OCI-M2 (cell line): ENCODE data around the gene PIN4.
A peak's percentile ranks its signal among the peaks of the same experiment; 100 is the strongest.
"Not testable (repeated sequence)": the region's sequence is repeated elsewhere in the genome, so short reads cannot be mapped to it uniquely, and the experiment has no call there.

ENCODE experiments used
- DNase-seq: peaks from one replicate; lab custom pipeline; 2025; ENCODE audit not compliant: unreplicated experiment; lab: John Stamatoyannopoulos, UW

The PIN4 gene

DNA sequence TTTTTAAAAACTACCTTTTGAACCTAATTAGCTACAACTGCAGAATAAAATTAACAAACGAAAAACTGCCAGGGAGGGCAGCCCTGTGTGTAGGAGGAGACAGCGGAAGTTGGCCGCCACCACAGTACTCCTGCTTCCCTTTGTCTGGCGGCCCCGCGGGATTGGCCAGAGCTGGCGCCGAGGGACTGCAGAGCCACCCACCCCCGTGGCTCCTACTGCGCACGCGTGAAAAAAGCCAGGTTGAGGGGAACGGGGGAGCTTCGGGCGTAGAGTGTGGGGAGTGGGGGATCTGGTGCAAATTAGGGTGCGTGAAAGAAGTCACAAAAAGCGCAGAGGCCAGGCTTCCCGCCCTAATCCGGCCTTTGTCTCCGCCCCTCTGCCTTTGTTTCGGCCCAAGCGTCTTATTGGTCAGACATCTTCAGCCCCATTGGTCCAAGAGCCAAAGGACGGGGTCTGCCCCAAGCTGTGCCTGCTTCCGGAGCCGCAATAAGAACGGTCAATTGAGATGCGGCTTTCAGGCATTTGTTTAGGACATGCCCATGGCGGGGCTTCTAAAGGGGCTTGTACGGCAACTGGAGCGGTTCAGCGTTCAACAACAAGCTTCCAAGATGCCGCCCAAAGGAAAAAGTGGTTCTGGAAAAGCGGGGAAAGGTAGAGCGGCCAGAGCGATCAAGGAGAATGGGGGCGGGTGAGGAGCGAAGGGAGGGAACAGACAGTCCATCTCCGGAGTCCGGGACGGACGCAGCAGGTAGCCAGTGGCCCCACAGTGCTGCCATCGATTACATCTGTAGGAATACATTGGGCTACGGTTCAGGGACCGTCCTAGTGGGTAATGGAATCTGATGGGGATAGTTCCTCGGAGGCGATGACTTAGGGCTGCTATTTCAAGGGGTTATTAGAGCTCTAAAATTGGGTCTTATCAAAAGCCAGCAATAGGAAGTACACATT lies at the start of gene PIN4:
PIN4 (plus strand) TSS at position 580 of the 948 bp plus-strand sequence; CDS start at position 609, 29 bp downstream.
- DNase-seq = peak; percentile 28

DNA sequence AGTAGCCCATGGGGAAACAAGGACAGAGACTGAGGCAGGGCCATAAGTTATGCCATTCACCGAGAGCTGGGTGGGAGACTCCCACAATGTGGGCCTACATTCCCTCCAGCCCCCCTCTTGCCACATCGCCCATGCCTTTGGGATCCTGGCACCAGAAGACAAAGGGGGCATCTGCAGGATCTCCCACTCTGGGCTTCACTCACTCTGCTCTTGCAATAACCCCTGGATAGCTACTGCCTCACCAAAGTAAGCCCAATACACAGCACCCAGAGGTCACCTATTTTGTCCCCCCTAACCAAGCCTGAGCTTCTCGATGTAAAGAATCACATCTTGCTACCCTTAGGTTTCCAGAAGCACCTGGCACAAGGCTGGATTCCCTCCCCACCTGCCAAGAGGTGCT lies 49.1 kb upstream of the PIN4 start:
- DNase-seq = no peak

DNA sequence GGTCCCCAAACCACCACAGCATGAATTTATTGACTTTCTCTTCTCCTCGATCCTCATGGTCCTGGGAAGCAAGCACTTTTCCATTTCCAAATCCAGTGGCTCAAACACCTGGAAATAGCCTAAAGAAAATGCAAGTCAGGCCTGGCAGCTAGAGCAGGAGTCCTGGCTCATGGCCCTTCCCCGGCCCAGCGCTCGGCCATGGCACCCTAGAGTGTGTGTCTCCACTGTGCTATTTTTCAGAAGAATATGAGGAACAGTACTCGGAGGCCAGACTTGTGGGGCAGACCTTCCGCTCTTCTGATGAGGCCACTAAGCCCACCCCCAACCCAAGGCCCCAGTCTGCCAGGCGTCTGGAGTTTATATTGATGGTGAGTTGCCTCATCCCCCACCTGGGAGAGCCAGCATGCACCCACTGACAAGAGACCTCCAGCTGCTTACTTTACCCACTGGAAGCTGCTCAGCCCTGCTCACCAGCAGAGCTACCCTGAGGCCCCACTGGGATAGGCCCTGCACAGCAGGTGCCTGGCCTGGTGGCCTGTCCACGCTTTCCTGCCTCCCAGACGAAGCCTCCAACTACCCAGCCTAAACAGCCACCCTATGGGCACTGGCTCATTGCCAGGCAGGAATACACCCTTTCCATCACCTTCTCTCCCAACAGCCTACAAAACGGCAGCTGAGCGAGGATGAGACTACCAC lies 47.6 kb upstream of the PIN4 start:
- no peak for DNase-seq

DNA sequence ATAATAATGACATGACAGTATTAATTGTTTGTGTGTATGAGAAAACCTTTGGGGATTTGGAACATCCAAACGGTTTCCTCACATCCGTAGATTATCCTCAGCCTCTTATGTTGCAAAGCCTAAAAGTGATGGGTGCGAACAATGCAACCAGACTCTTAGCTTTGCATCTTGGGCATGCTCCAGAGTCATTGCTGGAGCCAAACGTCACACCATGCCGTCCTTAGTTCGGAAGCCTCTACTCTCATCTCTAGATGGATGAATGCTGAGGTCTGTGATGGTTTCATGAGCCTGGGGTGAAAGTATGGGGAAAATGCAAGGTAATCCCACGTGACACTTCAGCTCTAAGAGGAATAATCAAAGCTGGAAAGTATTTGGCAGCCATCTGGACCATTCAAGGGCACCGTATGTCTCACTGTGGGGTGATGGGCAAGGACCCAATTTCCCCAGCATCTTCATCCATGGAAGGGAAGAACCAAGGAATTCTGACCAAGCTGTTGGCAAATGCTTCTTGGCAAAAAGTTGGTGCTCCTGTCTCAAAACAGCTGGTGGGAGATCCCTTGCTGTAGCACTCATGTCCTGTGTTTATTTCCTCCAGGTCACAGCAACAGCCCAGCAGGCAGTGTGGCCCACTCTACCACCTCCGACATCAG lies 43.6 kb upstream of the PIN4 start:
- no peak for DNase-seq

DNA sequence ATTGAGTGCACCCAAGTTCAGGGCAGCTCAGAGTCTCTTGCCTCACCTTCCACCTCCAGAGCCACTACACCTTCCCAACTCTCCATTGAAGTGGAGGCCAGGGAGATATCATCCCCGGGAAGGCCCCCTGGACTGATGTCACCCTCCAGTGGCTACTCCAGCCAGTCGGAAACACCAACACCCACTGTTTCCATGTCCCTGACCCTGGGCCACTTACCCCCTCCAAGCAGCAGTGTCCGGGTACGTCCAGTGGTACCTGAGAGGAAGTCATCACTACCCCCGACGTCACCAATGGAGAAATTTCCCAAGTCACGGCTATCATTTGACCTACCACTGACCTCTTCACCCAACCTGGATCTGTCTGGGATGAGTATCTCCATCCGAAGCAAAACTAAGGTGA lies 42.0 kb upstream of the PIN4 start:
- no peak for DNase-seq

DNA sequence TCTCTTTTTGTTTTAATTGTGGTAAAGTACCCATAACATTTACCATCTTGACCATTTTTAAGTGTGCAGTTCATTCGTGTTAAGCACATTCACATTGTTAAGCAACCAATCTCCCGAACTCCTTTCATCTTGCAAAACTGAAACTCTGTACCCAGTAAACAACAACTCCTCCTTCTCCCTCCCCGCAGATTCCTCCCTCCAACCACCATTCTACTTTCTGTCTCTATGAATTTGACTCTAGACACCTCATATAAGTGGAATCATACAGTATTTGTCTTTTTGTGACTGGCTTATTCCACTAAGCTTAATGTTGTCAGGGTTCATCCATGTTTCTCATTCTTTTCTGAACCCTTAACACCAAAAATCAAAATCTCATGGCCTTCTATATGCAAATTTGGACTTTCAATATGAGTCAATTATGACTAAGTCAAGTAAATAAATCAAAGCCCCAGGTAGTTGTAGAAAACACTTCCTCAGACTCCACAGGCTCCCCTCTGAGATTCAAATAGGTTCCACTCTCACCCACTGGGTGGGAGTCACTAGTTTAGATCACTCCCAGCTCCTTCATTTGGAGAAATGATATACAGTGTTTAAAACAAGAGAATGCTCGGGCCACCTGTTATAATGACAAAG lies 40.1 kb upstream of the PIN4 start:
- DNase-seq = no peak

DNA sequence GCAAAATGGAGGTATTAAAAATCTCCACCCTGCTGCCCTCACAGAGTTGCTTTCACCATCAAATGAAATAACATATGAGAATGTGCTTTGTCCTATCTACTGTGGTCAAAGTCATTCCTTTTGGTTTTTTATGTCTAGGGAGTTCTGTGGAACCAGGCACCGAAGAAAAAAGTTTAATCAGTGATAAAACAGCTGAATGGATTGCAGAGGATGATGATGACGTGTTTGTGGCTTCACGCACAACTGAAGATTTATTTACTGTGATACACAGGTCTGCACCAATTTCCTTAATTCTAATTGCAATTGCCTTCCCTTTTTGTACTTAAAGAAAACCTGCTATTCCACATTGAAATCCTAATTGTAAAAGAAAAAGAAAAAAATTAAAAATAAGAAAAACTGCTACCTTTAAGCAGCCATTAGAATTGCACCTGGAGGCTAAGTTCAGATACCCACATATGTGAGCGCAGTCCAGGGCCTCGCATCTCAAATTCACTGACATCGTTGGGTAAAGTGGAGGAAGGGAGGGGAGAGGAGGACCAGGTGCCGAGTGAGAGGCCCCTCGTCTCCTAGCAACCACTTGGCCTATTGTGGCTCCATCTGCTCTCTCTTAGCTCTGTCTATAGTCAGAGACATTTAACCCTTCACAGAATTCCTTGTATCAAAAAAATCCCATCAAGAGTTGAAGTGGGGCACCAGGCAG lies 39.3 kb upstream of the PIN4 start:
- DNase-seq = no peak

DNA sequence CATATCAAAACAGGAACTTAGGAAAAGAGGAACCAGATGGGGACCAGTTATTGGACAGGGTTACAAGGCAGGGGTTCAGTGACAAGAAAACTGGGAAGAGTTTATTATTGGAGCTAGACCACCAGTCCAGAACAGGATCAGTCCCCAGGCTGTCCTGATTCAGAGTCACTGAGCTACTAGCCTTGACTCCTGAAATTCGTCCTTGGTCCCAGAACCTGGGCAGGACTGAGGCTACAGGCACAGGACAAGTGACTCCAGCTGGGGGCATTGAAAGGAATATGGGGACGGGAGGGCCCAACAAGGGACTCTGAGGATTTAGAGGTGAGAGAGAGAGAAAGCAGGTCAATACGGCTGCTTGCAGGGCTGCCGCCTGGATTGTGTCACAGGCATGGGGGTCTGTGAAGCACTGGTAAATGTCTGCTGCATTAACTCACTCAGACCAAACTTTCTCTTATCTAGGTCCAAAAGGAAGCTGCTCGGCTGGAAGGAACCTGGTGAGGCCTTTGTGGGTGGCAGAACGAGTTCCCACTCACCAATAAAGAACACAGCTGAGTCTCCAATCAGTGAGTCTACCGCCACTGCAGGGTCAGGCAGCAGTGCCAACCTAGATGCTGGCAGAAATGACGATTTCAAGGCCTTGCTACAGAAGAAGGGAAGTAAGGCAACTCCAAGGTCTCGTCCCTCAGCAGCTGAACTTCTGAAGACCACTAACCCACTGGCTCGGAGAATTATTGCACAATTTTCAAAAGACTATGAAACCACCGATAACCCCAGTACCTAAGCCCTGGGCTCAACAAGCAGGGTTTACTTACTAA lies 38.6 kb upstream of the PIN4 start:
- DNase-seq = no peak

DNA sequence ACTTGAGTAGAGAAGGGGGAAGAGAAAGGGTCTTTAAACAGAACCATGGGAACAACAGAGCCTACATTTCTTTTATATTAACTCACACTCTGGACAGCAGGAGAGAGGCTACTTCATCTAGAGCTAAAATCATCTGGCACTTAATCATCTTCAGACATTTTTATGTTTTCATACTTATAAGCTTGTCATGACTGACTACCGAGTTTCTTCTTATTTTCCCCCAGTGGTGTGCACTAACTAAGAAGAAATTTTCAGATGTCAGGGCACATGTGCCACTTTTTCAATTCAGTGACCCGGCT lies 38.0 kb upstream of the PIN4 start:
- DNase-seq = no peak

DNA sequence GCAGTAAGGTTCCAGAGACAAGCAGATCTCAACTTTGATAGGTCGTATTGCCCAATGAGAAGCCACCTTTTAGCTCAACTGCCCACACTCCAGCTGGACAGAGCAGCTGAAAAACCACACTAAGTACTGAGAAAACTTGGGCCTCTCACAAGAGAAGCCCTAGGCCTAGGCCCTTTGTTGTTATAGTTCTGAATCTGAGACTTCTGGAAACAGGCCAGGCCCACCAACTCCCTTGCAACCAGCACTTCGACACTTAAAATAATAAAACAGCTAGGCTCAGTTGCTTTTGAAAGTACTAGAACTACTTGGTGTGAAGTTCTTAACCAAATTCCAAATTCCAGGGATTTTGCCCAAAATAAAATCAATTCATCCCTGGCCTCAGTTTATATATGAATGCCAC lies 36.4 kb upstream of the PIN4 start:
- DNase-seq = no peak

DNA sequence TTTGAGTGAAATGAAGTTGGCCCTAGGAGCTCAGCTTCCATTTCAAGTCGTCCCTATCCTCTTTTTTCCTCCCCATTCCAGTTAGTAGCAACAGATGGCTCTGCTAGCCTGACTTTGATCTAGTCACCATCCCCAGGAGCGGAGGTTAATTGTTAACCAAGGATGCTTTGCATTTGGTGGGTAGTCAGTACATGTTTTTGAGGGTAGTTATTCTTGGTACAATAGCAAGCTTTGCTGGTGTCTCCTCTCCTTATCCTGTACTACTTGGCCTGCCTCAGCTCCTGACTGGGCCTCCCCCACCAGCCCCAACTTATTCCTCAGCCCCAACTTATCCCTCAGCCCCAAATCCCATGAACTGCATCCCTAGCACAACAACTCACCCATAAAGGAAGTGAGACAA lies 35.0 kb upstream of the PIN4 start:
- no peak for DNase-seq

DNA sequence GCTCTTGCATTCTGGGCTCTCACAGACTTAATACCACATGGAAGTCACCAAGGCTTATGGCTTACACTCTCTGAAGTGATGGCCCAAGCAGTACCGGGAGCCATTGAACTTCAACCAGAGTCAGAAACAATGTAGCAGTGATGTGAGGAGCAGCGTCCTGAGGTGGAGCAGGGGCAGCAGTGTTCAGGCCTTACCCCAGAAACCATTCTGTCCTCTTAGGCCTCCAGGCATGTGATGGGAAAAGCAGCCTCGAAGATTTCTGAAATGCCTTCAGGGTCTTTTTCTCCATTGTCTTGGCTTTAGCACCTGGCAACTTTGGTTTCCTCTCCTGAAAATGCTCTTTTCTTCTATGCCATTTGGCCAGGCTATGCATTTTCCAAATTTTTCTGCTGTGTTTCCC lies 22.8 kb upstream of the PIN4 start:
- no peak for DNase-seq

DNA sequence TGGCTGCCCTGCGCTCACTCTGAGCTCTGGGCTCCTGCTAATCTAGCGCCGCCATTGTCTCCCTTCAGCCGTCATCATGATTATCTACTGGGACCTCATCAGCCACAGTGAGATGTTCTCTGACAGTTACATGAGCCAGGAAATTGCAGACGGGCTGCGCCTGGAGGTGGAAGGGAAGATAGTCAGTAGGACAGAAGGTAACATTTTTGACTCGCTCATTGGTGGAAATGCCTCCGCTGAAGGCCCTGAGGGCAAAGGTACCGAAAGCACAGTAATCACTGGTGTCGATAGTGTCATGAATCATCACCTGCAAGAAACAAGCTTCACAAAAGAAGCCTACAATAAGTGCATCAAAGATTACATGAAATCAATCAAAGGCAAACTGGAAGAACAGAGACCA lies 21.8 kb upstream of the PIN4 start:
- no peak for DNase-seq

DNA sequence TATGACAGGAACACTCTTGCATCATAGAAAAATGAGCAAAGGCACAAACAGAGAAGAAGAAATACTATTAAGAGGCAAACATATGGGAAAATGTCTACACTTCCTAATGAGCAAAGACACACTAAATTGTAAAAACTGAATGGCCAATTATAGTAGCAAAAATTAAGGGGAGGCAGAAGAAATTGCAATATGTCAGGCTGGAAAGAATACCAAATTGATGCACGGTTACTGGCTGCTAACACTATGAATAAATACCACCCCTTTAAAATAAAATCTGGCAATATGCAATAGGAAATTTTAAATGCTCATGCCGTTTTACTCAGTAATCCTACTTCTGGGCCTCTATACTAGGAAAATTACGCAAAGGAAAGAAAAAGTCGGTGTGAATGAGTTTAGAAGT lies 16.0 kb upstream of the PIN4 start:
- no peak for DNase-seq

DNA sequence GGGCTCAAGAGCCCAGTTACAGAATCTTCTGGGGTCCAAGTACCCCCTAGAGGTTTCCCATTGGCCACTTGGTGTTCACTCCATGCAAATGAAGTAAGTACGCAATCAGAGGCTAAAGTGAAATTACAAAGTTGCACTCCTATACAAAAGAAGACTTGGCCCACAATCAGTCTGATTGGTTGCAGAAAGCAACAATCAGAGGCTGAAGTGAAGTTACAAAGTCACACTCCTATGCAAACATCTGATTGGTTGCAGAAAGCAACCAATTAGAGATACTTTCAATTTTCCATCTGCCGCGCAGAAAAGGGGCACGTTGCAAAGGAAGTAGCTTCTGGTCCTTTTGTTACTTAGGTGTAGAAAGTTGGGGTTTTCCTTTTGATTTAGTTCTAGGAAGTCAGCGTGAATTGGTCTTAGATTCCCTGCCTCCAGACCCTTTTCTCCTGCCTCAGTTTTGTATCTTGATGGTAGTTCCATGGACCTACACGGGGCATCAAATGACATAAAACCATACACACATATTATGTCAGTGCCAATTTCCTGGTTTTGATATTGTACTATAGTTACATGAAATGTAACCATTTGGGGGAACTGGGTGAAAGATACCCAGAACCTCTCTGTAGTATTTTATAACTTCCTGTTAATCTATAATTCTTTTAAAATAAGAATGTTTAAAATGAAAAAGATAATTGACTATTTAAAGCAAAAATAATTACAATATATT lies 12.4 kb upstream of the PIN4 start:
- no peak for DNase-seq

DNA sequence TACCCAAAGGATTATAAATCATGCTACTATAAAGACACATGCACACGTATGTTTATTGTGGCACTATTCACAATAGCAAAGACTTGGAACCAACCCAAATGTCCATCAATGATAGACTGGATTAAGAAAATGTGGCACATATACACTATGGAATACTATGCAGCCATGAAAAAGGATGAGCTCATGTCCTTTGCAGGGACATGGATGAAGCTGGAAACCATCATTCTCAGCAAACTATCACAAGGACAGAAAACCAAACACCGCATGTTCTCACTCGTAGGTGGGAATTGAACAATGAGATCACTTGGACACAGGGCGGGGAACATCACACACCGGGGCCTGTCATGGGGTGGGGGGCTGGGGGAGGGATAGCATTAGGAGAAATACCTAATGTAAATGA lies 5.3 kb upstream of the PIN4 start:
- not testable (repeated sequence) for DNase-seq

DNA sequence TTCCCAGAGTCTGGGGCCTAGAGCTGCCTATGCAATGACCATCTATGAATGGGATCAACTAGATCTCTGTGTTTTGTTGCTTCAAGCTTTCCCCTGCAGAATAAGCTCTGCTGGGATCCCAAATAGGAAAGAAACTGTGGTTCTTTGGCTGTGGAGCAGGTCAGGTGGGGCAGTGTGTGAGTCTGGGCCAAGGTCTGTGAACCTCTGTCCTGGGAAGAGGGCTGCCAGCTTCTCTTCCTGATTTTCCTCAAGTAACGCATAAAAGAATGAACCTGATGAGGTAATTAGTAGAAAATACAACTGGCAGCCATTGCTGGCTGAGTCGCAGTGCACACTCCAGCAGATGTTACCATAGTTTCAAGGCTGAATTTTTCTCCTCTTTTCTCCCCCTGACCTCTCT lies 4.6 kb upstream of the PIN4 start:
- no peak for DNase-seq

DNA sequence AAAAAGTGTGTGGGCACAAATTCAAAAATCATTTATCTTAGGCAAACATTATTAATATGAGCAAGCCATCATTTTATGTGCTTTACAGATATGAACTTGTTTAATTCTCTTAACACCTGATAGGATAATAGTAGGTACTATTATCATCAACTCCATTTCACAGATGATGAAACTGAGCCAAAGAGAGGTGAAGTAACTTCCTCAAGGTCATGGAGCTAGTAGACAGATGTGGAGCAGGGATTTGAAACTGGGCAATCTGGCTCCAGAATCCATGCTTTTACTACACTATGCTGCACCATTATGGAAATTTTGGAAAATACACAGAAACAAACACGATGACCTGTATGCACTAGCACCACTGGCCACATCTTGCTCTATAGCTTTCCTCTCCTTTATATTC lies 1.0 kb upstream of the PIN4 start:
- no peak for DNase-seq

DNA sequence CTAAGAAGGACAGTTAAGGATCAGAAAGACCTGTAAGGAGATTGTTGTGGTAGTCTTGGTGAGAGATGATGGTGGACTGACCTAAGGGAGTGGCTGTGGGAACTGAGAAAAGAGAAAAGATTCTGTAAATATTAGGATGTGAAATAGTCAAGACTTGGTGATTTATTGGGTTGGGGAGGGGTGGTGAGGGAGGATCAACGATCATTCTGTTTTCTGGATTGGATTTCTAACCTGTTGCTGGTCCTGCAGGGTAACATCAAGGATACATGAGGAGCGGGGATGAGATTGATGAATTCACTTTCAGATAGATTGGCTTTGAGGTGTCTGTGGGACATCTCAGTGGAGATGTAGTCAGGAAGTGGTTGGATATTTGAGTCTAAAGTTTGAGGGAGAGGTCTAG lies 1.4 kb downstream of the PIN4 start:
- no peak for DNase-seq
